ENCODE data around the gene GFOD1.

GRCh38 chr6:13462458-13463327, 24.7 kb downstream of the GFOD1 start:
- TF ChIP-seq KDM1A (IDR thresholded peaks at IDR 0.05; ENCODE audit: low read depth), result no peak
- no peak for TF ChIP-seq USF2 (IDR thresholded peaks at IDR 0.05)
- no peak for TF ChIP-seq GATA3 (IDR thresholded peaks at IDR 0.05; ENCODE audit: borderline replicate concordance)
- TF ChIP-seq EP300 (IDR thresholded peaks at IDR 0.05), result no peak
- no peak for TF ChIP-seq MAFK (IDR thresholded peaks at IDR 0.05; ENCODE audit: partially characterized antibody)
- TF ChIP-seq POLR2A (IDR thresholded peaks at IDR 0.05; ENCODE audit: low read length), result no peak
- TF ChIP-seq HMGXB4 (CRISPR knock-in tag; IDR thresholded peaks at IDR 0.05; ENCODE audit: borderline replicate concordance), result no peak
- no peak for TF ChIP-seq CTCF (IDR thresholded peaks at IDR 0.05)
- no peak for TF ChIP-seq REST (IDR thresholded peaks at IDR 0.05)
- TF ChIP-seq ELK1 (IDR thresholded peaks at IDR 0.05; ENCODE audit: low read depth, low read length), result no peak
- no peak for TF ChIP-seq POLR2AphosphoS2 (conservative IDR thresholded peaks at IDR 0.05; ENCODE audit: low read length)

Data from A549 (cell line).